Stimulated activated naive CD4-positive, alpha-beta T cell (primary cell): ENCODE results near the gene MPZL1.

Experiments
- DNase-seq, 6 experiments: peaks; one replicate each; lab custom pipeline; 2025; lab: John Stamatoyannopoulos, UW

Gene MPZL1

GRCh38 chr1:167695756-167696561, 25.8 kb upstream of the MPZL1 start:
- DNase-seq = no peak

DNA sequence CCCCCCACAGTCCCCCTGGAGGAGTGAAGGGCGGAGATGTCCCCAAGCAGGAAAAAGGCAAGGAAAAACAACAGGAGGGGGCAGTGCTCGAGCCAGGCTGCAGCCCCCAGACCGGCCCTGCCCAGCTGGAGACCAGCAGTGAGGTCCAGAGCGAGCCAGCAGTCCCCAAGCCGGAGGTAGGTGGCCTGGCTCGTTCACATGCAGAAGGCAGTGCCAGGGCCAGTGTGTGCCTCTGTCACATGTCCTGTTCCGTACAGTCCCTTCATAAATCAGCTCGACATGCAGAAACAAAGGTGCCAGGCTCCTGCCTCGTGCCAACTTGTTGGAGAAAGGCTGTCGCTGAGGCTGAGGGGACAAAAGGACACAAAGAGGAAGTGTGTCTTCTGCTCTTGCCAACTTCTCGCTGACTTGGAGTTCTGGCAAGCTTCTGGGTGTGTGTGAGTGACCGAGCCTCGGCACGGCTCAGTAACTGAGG, 24.1 kb upstream of the MPZL1 start:
- DNase-seq = no peak

DNA sequence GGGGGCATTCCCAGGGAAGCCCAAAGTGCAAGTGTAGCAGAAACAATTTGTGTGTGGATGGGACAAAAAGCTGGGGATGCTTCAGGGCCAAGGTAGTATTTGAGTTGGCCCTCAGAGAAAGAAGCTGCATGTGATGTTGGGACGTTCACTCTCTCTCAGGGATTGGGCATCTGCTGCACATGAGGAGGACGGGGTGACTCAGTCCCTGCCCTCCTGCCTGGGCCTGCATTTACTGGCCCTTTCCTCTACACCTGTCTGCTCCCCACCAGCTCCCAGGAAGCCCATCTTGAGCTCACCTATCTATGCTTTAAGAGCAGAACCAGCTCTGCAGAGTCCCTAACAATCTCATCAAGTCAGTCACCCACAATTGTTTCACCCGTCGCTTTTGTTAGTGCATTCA, 23.5 kb upstream of the MPZL1 start:
- DNase-seq = no peak

DNA sequence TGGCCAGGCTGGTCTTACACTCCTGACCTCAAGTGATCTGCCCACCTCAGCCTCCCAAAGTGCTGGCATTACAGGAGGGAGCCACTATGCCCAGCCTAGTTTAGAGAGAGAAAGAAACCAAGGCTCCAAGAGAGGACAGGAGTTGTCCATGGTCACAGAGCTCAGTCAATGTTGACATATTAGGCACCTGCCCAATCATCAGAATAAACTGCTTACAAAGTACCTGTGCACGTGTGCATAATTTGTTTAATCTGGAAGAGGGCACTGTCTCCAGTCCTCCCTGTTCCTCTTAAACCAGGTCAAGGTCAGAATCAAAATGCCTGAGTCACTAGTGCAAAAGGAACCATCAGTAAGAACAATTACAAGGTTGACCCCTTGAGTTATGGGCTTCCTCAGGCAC, 20.3 kb upstream of the MPZL1 start:
- no peak for DNase-seq

GRCh38 chr1:167703557-167703956, 18.2 kb upstream of the MPZL1 start:
- DNase-seq = no peak

- no peak for DNase-seq
These were observed 17.1 kb upstream of the MPZL1 start for GRCh38 chr1:167704715-167705114.

- no peak for DNase-seq
These were observed 16.5 kb upstream of the MPZL1 start for GRCh38 chr1:167705250-167705649.

- DNase-seq = no peak
These were observed 15.4 kb upstream of the MPZL1 start for GRCh38 chr1:167706363-167706762.

DNA sequence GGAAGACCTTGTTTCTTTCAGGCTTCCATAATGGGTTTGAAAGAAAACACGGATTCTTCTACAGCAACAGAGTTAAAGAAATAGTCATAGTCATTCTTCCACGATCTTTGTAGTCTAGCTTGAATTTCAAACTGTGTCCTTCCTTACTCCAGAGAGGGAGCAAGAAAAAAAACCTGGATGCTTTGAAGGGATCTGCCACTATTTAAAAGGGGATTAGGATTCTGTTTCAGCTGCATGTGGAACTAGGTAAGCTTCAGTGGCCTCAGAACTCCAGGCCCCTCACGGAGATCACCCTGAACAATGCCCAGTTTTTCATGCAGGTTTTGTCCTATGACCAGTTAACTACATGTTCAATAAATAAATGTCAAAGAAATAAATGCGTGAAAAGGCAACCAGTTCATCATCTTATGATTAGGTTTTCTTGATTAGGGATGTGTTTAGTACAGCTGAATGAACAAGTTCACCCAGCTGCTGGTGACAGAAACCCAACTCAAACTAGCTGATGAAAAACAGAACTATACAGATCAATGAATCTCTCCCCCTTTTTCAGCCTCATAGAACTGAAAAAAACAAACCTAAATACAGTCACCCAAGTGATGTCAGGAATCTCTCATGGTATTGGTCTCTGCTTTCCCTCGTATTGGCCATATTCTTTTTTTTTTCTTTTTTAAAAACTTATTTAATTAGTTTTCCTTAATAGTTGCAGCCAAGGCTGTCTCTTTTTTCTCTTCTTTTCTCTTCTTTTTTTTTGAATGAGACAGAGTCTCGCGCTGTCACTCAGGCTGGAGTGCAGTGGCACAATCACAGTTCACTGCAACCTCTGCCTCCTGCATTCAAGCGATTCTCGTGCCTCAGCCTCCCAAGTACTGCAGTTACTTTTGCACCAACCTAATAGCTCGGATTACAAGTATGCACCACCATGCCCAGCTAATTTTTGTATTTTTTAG, 14.6 kb upstream of the MPZL1 start:
- DNase-seq = no peak

- no peak for DNase-seq
These were observed 13.8 kb upstream of the MPZL1 start for GRCh38 chr1:167707942-167708341.

DNA sequence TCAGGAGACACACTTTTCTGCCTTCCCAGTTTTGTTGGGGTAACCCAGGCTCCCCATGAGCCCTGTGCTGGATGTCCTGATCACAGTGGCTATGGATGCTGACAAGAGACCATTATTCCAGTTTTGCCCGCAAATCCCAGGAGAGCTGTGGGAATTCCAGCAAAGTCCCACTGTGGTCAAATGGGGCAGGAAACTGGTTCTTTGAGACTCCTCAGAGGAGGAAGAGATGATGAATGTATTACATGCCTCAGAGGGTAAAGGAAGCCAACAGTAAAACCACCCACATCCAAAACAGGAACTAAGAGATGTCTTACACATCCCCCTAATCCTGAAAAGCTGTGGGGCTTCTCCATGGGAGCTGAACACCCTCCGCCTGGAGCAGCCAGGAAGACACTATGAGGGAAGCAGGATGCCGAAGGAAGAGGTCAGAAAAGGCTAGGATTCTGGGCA, 12.8 kb upstream of the MPZL1 start:
- DNase-seq = no peak

- DNase-seq = no peak
These were observed 10.9 kb upstream of the MPZL1 start for GRCh38 chr1:167710836-167711235.

GRCh38 chr1:167711797-167712196, 10.0 kb upstream of the MPZL1 start:
- DNase-seq = no peak

DNA sequence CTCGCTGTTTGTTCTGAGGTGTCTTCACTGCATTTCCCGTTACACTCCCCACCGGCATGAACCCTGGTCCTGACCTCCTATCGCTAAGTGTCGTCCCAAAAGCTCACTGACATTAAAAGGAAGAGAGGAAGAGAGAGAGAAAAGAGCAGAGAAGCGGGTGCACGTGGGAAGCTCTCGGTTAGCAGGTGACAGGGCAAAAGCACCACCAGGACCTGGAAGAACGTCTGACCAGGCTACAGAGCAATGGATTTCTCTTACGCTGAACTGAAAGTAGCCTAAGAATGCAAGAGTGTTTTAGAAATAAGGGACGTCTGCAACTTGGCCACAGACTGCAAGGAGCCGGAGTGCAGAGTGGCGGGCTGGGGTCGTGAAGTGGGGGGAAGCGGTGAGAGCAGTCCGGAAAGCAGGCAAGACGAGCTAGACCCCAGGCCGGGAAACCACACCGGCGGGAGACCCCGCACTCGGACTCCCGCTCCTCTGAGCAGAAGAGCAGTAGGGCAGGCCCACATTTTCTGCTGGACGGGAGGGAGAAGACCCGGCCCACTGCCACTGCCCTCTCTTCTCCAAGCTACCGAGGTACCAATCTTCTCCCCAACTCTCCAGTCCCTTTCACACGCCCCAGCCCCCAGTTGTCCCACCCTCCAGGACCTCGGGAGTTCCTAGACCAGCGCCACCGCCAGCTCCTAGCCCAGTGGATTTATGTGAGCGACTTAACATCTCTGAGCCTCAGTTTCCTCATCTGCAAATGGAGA, 8.3 kb upstream of the MPZL1 start:
- peak in 2 of 6 experiments; percentile 21 to 23 for DNase-seq

DNA sequence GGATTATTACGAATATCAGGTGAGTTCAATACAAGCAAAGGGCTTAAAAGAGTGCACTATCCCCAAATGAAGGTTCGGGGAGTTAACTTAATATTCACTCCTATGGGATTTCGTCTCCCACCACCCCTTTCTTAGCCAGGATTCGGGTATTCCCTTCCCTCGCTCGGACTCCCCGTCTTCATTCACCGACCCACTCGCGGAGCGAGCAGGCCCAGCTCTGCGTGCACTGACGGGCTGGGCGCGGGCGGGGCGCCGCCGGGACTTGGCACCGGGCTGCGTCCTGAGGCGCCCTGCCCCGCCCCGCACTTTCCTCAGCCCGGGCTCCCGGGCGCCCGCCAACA, 7.7 kb upstream of the MPZL1 start:
- DNase-seq = no peak

DNA sequence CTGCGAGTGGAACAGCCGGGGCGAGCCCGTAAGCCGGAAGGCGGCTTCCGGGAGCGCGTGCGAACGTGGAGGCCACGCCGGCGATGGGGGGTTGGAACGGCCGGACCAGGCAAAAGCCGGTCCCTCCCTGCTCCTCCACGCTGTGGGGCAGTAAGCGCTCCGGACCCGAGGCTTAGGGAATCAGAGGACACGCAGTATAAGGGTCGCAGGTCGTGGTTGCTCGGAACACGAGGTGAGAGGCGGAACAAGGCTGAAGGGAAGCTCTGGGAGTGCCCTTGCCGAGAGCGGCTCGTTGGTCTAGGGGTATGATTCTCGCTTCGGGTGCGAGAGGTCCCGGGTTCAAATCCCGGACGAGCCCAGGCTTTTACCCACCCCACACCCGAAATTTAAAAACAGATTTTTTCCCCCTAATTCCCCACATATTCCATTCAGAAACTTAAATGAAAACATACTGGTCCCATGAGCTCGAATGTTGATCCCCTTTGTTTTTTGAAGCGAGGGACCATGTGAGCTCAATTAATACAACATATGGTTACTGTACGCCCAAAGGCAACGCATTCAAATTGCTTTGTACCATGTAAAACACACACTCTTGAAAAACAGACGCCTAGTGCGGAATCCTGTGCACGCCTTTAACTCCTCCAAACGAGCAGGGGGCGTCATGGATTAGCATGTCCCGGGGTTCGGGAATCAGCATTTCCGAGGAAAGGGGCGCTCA, 7.2 kb upstream of the MPZL1 start:
- DNase-seq = peak; percentile 81 to 94 (median 84)

DNA sequence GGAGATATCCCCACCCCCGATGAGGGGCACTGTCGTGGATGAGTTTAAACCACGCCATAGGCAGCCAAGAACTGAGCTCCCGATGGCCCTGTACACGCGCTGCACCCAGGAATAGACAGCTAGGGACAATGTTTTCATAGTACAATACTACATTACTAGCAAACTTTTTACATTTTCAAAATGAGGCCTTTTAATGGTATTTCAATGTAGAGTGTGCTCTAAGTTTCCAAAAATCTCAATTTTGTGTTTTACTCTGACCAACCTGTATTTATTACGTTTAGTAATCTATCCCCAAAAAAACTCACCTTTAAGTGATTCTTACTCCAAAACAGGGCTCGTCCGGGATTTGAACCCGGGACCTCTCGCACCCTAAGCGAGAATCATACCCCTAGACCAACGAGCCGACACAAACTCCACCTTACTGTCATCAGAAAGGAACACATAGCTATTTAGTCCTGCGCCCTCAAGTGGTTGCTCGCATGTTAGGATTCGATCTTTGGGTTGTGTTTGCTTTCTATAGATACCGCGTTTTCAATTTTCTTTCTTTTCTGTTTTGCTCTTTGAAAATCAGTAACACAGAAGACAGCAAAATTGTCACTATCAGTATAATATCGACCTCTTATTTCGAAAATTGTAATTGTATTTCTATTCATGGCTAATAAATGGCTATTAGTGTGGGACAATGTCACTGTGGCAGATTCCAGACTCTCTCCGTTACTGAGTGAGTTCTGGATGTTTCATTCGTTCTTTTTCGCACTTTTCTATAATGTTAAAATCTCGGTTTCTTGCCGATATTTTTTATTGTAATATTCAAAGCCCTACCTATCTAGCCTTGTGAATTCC, 6.4 kb upstream of the MPZL1 start:
- DNase-seq = peak; percentile 76 to 92 (median 80)

DNA sequence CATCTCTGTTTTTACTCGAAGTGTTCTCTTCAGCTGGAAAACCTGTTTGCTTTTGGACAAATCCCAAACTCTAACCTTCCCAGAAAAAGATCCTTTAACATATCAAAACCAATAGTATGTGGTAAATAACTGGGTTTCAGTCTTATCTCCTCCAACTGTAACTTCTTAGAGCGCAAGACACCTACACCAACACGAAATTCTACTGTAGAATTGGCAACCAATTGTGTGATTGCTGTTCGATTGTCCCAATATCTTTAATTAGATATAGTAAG, 5.8 kb upstream of the MPZL1 start:
- DNase-seq = peak in 1 of 6 experiments; percentile 44

GRCh38 chr1:167717351-167717750, 4.4 kb upstream of the MPZL1 start:
- no peak for DNase-seq

DNA sequence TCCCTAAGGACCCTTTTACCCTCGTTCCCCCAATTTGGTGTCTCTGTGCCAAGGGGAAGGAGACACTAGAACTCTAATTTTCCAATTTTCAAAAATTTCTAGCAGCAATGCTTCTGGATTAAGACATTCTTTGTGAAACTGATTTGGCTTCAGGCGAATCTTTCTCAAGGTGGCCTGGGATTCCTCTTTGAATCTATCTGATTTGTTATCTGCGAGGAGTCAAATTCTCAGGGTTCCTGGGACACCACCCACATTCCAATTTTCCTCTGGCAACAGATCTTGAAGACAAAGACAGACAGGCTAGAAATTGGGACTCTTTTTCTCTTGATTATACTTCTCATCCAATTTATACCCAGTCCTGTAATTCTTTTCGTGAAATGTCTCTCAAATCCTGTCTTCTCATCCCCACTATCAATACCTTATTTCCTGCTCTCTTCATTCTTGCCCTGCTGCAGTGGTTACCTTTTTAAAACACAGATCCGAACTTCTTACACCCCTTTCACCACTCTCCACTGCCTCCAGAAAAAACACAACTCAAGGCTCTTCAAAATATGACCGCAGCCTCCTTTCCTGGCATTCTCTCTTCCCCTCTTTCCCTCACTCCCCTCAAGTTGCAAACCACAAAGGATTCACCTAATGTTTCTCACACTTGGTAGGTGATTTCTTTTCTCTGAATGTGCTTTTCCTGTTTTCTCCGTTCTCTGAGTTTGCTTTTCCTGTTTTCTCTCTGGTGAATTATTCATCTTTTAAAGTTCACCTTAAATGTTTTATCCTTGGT, 2.7 kb upstream of the MPZL1 start:
- peak in 1 of 6 experiments; percentile 15 for DNase-seq
